Large intestine (tissue), 3 donors: ENCODE results near the gene IFNGR1. TPM values are rescaled to one million over a fixed set of nuclear protein-coding genes. Genes with fewer than 3 reads are reported as not detected.
"Not testable (repeated sequence)": the region's sequence is repeated elsewhere in the genome, so short reads cannot be mapped to it uniquely, and the experiment has no call there.

Experiments used
- DNase-seq, 2 donors: peaks; one replicate each; pipeline versions ENCODE4 v3.0.0 to v3.0.0-alpha.2; 2013
- H3K27ac ChIP-seq: one replicate; pipeline ENCODE4 v1.5.1; 2013; ENCODE audit warnings: low read length
- H3K27me3 ChIP-seq: 2 replicates; pipeline ENCODE4 v1.6.1; 2013; ENCODE audit warnings: low read length; ENCODE audit not compliant: control insufficient read depth, insufficient read depth
- H3K36me3 ChIP-seq: 2 replicates; pipeline ENCODE4 v1.6.1; 2013; ENCODE audit warnings: low read length; ENCODE audit not compliant: control insufficient read depth, insufficient read depth
- H3K4me1 ChIP-seq: one replicate; pipeline ENCODE4 v1.6.1; 2013; ENCODE audit warnings: low read length; ENCODE audit not compliant: control insufficient read depth, insufficient read depth
- H3K4me3 ChIP-seq: one replicate; pipeline ENCODE4 v1.5.1; 2013; ENCODE audit warnings: low read length
- H3K9me3 ChIP-seq: one replicate; pipeline ENCODE4 v1.6.1; 2013; ENCODE audit warnings: mild to moderate bottlenecking, low read depth, low read length, moderate library complexity; ENCODE audit not compliant: control insufficient read depth
- WGBS: methylation state at CpG from one replicate; pipeline ENCODE4 v1.1.5; 2013; ENCODE audit warnings: low lambda C conversion rate; ENCODE audit not compliant: insufficient coverage; 5-methylcytosine and 5-hydroxymethylcytosine counted together
- polyA plus RNA-seq: library from polyadenylated mRNA; unstranded; fragments of 120-200 nt; gene quantifications from one replicate; pipeline ENCODE4 v1.2.1, GENCODE V29; 2013

The IFNGR1 gene
- polyA plus RNA-seq, 1 donor: 101 TPM

GRCh38 chr6:137226697-137227096 lies 7.5 kb upstream of the IFNGR1 start:
- H3K27me3 ChIP-seq: no peaks in the 10 kb centered on the region
- H3K4me3 ChIP-seq: no peak overlapping the region
- H3K27ac ChIP-seq: no peak overlapping the region
- no CpG with 5 or more reads among the region's 4 CpGs for WGBS
- no peaks in the 10 kb centered on the region for H3K9me3 ChIP-seq
- H3K4me1 ChIP-seq: peaks cover 7% of the 10 kb centered on the region
- no peak for DNase-seq
- no peaks in the 10 kb centered on the region for H3K36me3 ChIP-seq

DNA sequence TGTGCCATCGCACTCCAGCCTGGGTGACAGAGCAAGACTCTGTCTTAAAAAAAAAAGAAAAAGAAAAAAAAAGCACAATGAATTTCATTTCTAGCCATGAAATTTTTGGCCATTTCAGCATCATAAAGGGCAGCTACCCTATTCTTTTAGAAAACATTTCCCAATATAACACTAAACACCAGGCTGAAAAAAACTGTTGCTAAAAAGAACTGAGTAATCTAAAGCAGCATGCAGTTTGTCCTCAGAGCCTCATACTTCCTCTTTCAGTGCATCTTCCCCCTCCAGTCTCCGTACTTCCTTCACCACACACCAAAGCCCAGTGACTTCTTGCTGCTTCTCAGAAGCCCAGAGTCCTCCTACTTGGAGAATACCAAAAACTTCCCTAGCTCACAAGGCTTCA lies 5.6 kb upstream of the IFNGR1 start:
- H3K27me3 ChIP-seq: no peaks in the 10 kb centered on the region
- no peak for DNase-seq
- WGBS: 80% methylated on average over 1 of the region's 2 CpGs

GRCh38 chr6:137223370-137224131 lies 4.4 kb upstream of the IFNGR1 start:
- Histone ChIP-seq H3K4me1 (peaks cover 18% of the 10 kb centered on the region), H3K4me3 (no peak overlapping the region), H3K9me3 (no peaks in the 10 kb centered on the region), H3K36me3 (no peaks in the 10 kb centered on the region), H3K27me3 (no peaks in the 10 kb centered on the region), H3K27ac (no peak overlapping the region)
- no peak for DNase-seq
- 100% methylated on average over 1 of the region's 6 CpGs for WGBS

More for the DNA sequence above, 5.6 kb upstream of the IFNGR1 start:
- H3K36me3 ChIP-seq: no peaks in the 10 kb centered on the region
- peaks cover 17% of the 10 kb centered on the region for H3K4me1 ChIP-seq
- H3K27ac ChIP-seq: no peak overlapping the region
- no peak overlapping the region for H3K4me3 ChIP-seq
- H3K9me3 ChIP-seq: no peaks in the 10 kb centered on the region

DNA sequence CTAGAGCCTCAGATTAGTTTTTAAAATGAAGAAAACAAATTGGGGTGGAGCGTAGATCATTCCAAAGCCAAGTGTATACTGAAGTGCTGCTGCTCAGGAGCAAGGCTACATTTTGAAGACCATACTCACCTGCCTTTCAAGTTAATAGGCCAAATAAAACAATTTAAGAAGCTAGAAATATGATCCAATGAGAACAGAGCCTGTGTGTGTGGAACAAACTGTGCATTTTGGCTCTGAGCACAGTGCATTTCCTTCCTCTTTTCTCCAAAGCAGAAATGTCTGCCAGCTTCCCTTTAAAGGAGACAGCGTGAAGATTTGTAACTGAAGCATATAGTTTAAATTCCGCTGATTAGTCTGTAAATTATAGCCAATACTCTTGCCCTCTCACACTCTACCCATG lies 3.2 kb upstream of the IFNGR1 start:
- Histone ChIP-seq H3K4me3 (no peak overlapping the region), H3K36me3 (no peaks in the 10 kb centered on the region), H3K4me1 (peaks cover 12% of the 10 kb centered on the region), H3K9me3 (no peaks in the 10 kb centered on the region), H3K27me3 (no peaks in the 10 kb centered on the region), H3K27ac (no peak overlapping the region)
- DNase-seq: no peak
- WGBS: 90% methylated on average over 2 of the region's 3 CpGs

DNA sequence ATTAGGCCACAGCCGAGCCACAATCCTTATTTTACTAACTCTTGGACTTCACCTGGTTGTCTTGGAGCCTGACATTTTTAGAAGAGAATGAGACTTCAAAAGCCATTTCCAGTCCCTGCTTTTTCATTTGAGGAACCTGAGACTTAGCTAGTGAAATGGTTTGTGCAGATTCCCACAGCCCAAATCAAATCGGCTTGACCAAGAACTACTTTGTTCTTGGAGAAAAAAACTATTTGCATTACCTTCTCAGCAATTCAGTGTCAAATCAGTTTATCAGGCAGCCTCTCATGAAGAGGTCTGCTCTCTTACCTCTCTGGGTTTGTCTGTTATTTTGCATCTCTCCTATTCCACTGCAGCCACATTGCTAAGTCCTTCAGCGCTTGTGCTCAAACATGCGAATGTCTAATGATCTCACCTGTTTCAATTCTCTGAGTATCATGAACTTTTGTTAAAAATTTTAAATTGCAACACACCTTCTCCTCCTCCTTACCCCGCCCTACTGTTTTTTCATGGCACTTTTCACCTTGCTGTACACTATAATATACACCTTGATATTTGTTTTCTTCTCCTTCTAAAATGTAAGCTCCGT lies 573 bp upstream of the IFNGR1 start:
- 42% methylated on average over 5 of the region's 6 CpGs for WGBS
- Histone ChIP-seq H3K36me3 (no peaks in the 10 kb centered on the region), H3K27ac (peak overlapping the region; percentile 92), H3K4me3 (peak overlapping the region; percentile 66), H3K4me1 (peaks cover 13% of the 10 kb centered on the region), H3K27me3 (no peaks in the 10 kb centered on the region), H3K9me3 (no peaks in the 10 kb centered on the region)
- no peak for DNase-seq

DNA sequence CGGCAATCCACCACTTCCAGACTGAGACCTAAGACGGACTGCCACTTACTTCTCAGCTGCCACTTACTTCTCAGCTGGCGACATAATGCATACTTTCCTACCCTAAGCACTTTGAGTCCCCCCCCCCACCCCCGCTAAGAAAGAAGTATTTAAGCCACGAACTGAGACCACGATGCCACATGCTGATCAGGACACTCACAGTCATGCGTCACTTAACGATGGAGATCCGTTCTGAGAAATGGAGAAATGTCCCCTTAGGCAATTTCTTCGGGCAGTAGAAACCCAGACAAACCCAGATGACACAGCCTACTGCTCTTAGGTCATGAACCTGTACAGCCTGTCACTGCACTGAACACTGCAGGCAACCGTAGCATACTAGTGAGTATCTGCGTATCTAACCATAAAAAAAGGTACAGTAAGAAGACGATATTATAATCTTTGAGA lies 690 bp downstream of the IFNGR1 start:
- Histone ChIP-seq H3K27me3 (no peaks in the 10 kb centered on the region), H3K9me3 (no peaks in the 10 kb centered on the region), H3K4me3 (peak overlapping the region; percentile 66), H3K27ac (peak overlapping the region; percentile 92), H3K4me1 (peaks cover 19% of the 10 kb centered on the region), H3K36me3 (peaks cover 4% of the 10 kb centered on the region)
- WGBS: no CpG with 5 or more reads among the region's 13 CpGs
- DNase-seq: peak; percentile 62 to 82

DNA sequence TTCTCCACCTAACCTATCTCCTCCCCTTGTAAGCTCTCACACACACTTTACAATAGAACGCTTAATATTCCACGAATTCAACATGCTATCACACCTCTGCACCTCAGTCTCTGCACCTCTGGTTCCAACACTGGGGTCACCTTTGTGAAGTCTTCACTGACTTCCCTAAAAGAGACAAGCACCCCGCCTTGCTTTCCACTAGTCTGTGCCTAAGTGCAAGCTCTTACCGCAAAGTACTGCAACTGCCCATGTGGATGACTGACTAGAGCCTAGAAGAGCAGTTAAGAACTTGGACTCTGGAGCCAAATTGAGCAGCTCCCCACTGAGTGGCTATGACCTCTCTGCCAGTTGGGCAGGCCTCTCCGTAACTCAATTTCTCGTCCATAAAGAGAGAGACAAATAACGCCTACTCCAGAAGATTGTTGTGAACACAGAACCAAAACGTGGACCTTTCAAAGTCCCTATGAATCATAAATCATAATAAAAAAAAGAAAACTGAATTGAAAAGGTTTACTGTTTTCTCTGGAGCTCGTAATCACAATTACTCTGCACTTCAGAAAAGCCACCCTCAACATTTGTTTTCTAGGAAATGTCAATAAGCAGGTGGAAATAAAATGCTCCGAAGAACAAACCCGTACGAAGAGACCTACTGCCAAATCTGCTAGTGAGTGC lies 1.2 kb downstream of the IFNGR1 start:
- Histone ChIP-seq H3K4me1 (peaks cover 19% of the 10 kb centered on the region), H3K36me3 (peaks cover 4% of the 10 kb centered on the region), H3K27me3 (no peaks in the 10 kb centered on the region), H3K27ac (peak overlapping the region; percentile 92), H3K4me3 (peak overlapping the region; percentile 66), H3K9me3 (no peaks in the 10 kb centered on the region)
- DNase-seq: peak; percentile 69 to 81
- WGBS: 0% methylated on average over 3 of the region's 12 CpGs

DNA sequence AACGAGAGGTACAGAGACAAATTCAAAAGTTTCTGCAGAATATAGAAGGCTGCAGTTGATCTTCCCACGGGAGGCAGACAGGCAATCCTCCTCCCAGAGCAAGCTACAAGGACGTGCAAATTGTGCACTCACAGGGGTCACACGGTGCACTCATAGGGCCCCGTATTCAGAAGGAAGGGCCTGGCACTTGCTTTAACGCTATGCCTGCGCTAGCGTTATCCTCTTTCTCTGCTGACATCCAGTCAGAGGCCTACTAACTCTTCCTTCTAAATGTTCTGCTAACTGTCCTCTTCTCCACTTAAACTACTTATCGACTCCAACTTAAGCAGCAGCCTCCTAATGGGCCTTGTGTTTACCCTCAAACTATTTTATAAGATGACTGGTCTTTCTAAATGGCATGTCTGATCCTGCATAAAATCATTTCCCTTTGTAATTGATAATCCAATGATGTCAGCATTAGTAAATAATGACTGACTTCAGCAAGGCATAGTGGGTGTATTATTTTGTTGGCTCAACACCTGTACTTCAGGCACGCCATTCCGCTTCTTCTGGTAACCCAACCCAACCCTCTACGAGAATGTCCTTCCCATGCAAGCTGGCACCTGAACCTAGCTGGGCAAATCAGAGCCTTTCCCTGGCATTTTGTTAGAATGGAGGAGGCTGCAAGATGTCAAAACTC lies 2.2 kb downstream of the IFNGR1 start:
- peak overlapping the region; percentile 92 for H3K27ac ChIP-seq
- WGBS: no CpG with 5 or more reads among the region's 12 CpGs
- no peaks in the 10 kb centered on the region for H3K9me3 ChIP-seq
- H3K36me3 ChIP-seq: peaks cover 4% of the 10 kb centered on the region
- DNase-seq: peak in 1 of 2 donors; percentile 49
- no peaks in the 10 kb centered on the region for H3K27me3 ChIP-seq
- H3K4me3 ChIP-seq: peak overlapping the region; percentile 66
- peaks cover 19% of the 10 kb centered on the region for H3K4me1 ChIP-seq

DNA sequence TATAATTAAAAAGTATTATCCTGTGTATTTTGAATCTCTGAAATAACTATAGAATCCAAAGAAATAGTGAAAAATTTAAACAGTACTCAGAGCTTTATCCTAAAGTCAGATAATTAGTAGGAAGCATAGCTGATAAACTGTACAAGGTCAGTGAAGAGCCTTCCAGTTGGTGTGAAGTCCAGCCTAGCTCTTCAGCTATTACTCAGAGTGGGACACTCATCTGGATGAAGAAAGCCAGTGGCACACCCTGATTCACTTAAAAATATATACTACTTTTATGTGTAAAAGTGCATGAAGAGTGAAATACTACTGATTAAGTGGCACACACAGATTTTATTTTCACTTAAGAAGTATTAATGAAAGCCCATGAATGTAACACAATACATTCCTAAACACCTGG lies 3.1 kb downstream of the IFNGR1 start:
- peaks cover 19% of the 10 kb centered on the region for H3K4me1 ChIP-seq
- peak in 1 of 2 donors; percentile 34 for DNase-seq
- peak overlapping the region; percentile 66 for H3K4me3 ChIP-seq

DNA sequence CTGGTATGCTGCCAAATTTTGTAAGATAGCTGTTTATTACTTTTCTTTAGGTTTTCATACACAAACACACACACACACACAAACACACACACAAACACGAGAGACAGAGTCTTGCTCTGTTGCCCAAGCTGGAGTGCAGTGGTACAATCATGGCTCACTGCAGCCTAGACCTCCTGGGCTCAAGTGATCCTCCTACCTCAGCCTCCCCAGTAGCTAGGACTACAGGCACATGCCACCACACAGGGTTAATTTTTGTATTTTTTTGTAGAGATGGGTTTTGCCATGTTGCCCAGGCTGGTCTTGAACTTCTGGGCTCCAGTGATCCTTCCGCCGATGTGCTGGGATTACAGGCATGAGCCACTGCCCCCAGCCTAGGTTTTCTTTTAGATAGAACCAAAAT lies 3.6 kb downstream of the IFNGR1 start:
- H3K4me3 ChIP-seq, DNase-seq, H3K36me3 ChIP-seq, H3K9me3 ChIP-seq, H3K27me3 ChIP-seq: not testable (repeated sequence)
- Histone ChIP-seq H3K27ac (peak overlapping the region; percentile 92), H3K4me1 (peaks cover 17% of the 10 kb centered on the region)
- WGBS: no CpG with 5 or more reads among the region's 3 CpGs

More for the DNA sequence above, 3.1 kb downstream of the IFNGR1 start:
- Histone ChIP-seq H3K27me3 (no peaks in the 10 kb centered on the region), H3K36me3 (peaks cover 4% of the 10 kb centered on the region), H3K9me3 (no peaks in the 10 kb centered on the region), H3K27ac (peak overlapping the region; percentile 92)
